GM12891 (cell line): ENCODE results near the gene PTGDR.

Experiments used
- POLR2A ChIP-seq: IDR thresholded peaks from 2 replicates; pipeline ENCODE4 v1.6.1; 2011; ENCODE audit warnings: low read depth, low read length, control low read depth
- POLR2AphosphoS5 ChIP-seq: IDR thresholded peaks from 2 replicates; pipeline ENCODE4 v1.6.1; 2011; ENCODE audit warnings: low read depth, low read length, control low read depth
- SPI1 ChIP-seq: IDR thresholded peaks from 2 replicates; pipeline ENCODE4 v1.6.1; 2011; ENCODE audit warnings: low read depth, low read length, control low read depth
- TAF1 ChIP-seq: IDR thresholded peaks from 2 replicates; pipeline ENCODE4 v1.6.1; 2011; ENCODE audit warnings: low read depth, low read length, control low read depth

DNA sequence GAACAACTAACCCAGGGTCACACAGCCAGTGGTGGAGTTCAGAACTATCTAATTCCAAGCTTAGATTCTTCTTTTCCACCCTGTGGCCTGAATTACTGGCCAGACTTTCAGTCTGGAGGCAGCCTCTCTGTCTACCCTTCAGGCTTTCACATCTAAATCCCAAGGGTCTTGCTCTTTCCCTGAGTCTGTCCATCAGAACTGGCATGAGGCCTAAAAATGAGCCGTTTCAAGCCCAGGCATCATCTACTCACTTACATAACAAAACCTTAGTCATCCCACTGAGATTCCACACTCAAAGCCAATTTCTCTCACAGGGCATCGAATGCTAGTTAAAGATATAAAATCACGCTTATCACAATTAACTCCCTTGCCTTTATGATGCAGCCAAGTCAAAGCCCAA is 1.3 kb upstream of the PTGDR start:
- TF ChIP-seq POLR2AphosphoS5 = no peak
- no peak for TF ChIP-seq POLR2A
- TF ChIP-seq TAF1 = no peak
- TF ChIP-seq SPI1 = no peak
